HG03432 (cell line): ENCODE measurements around the gene YIPF1.
"Not testable (repeated sequence)": the region's sequence is repeated elsewhere in the genome, so short reads cannot be mapped to it uniquely, and the experiment has no call there.

Source experiments
- ATAC-seq: cut with Tn5 transposase; IDR thresholded peaks from one replicate; pipeline ENCODE4 v1.9.1; 2021; ENCODE audit warnings: mild to moderate bottlenecking, moderate library complexity; ENCODE audit not compliant: unreplicated experiment

The YIPF1 gene

GRCh38 chr1:53895421-53895820 lies 5.8 kb upstream of the YIPF1 start:
- no peak for ATAC-seq

GRCh38 chr1:53894644-53895043 lies 5.0 kb upstream of the YIPF1 start:
- no peak for ATAC-seq

GRCh38 chr1:53893999-53894636 lies 4.5 kb upstream of the YIPF1 start, which contains the start of gene DIO1:
DIO1 (plus strand) TSS chr1:53894187; CDS start chr1:53894211, 24 bp downstream.
- ATAC-seq: no peak

GRCh38 chr1:53892911-53893310 lies 3.3 kb upstream of the YIPF1 start:
- ATAC-seq: no peak

- ATAC-seq: no peak
These were observed 2.1 kb upstream of the YIPF1 start for GRCh38 chr1:53891678-53892077.

- ATAC-seq: no peak
These were observed 1.4 kb upstream of the YIPF1 start for GRCh38 chr1:53891018-53891417.

GRCh38 chr1:53890522-53890941 lies 935 bp upstream of the YIPF1 start:
- ATAC-seq: no peak

GRCh38 chr1:53888681-53889080 lies 916 bp downstream of the YIPF1 start:
- ATAC-seq: no peak

- not testable (repeated sequence) for ATAC-seq
These were observed 6.0 kb downstream of the YIPF1 start for GRCh38 chr1:53883600-53883999.

GRCh38 chr1:53881853-53882252 lies 7.7 kb downstream of the YIPF1 start:
- ATAC-seq: not testable (repeated sequence)

- ATAC-seq: no peak
These were observed 11.0 kb downstream of the YIPF1 start for GRCh38 chr1:53878492-53879105.

- not testable (repeated sequence) for ATAC-seq
These were observed 14.4 kb downstream of the YIPF1 start for GRCh38 chr1:53875150-53875549.

- ATAC-seq: no peak
These were observed 17.7 kb downstream of the YIPF1 start for GRCh38 chr1:53871773-53872484.

- ATAC-seq: no peak
These were observed 18.4 kb downstream of the YIPF1 start for GRCh38 chr1:53871221-53871620.

GRCh38 chr1:53869454-53870117 lies 20.0 kb downstream of the YIPF1 start:
- no peak for ATAC-seq

- ATAC-seq: no peak
These were observed 21.0 kb downstream of the YIPF1 start for GRCh38 chr1:53868565-53868964.

- no peak for ATAC-seq
These were observed 27.1 kb downstream of the YIPF1 start for GRCh38 chr1:53862507-53862906.

- no peak for ATAC-seq
These were observed 28.6 kb downstream of the YIPF1 start for GRCh38 chr1:53860967-53861411.

GRCh38 chr1:53851571-53852285 lies 37.9 kb downstream of the YIPF1 start:
- ATAC-seq: no peak

GRCh38 chr1:53850082-53850673 lies 39.4 kb downstream of the YIPF1 start:
- no peak for ATAC-seq
